Right kidney (tissue), 1 donor: ENCODE results near the gene SPATA13.
"Not testable (repeated sequence)": the region's sequence is repeated elsewhere in the genome, so short reads cannot be mapped to it uniquely, and the experiment has no call there.

Experiments used
- DNase-seq: peaks from one replicate; pipeline ENCODE4 v3.0.0-alpha.2; 2016

Gene SPATA13

GRCh38 chr13:24318878-24319277 lies 158.4 kb downstream of the SPATA13 start:
- DNase-seq, result not testable (repeated sequence)

- DNase-seq, result not testable (repeated sequence)
Observed at GRCh38 chr13:24319641-24320040, 159.1 kb downstream of the SPATA13 start.

- not testable (repeated sequence) for DNase-seq
Observed at GRCh38 chr13:24321416-24321815, 160.9 kb downstream of the SPATA13 start.

GRCh38 chr13:24322470-24322869 lies 161.9 kb downstream of the SPATA13 start:
- not testable (repeated sequence) for DNase-seq

- DNase-seq, result no peak
Observed at GRCh38 chr13:24323036-24323738, 162.7 kb downstream of the SPATA13 start.

GRCh38 chr13:24323739-24324075 lies 163.2 kb downstream of the SPATA13 start:
- no peak for DNase-seq

GRCh38 chr13:24327598-24327997 lies 167.1 kb downstream of the SPATA13 start:
- not testable (repeated sequence) for DNase-seq

- DNase-seq, result peak; percentile 61
Observed at GRCh38 chr13:24328145-24328544, 167.6 kb downstream of the SPATA13 start.

- no peak for DNase-seq
Observed at GRCh38 chr13:24338721-24339120, 178.2 kb downstream of the SPATA13 start.

- DNase-seq, result no peak
Observed at GRCh38 chr13:24339937-24340607, 179.6 kb downstream of the SPATA13 start.

- DNase-seq, result no peak
Observed at GRCh38 chr13:24340608-24340955, 180.1 kb downstream of the SPATA13 start.

GRCh38 chr13:24341439-24341838 lies 180.9 kb downstream of the SPATA13 start:
- DNase-seq, result no peak

- no peak for DNase-seq
Observed at GRCh38 chr13:24348385-24348784, 187.9 kb downstream of the SPATA13 start.

- no peak for DNase-seq
Observed at GRCh38 chr13:24348797-24349515, 188.4 kb downstream of the SPATA13 start.

GRCh38 chr13:24349778-24350664 lies 189.5 kb downstream of the SPATA13 start:
- not testable (repeated sequence) for DNase-seq

- no peak for DNase-seq
Observed at GRCh38 chr13:24351423-24351822, 190.9 kb downstream of the SPATA13 start.

- DNase-seq, result no peak
Observed at GRCh38 chr13:24353736-24354135, 193.2 kb downstream of the SPATA13 start.

GRCh38 chr13:24355103-24355502 lies 194.6 kb downstream of the SPATA13 start:
- no peak for DNase-seq

- DNase-seq, result no peak
Observed at GRCh38 chr13:24356270-24356669, 195.8 kb downstream of the SPATA13 start.
